Esophagus (tissue), 2 donors: ENCODE results near the gene PACSIN3. TPM values are rescaled to one million over a fixed set of nuclear protein-coding genes. Genes with fewer than 3 reads are reported as not detected.

Experiments
- H3K27ac ChIP-seq, 2 donors: one replicate each; pipeline ENCODE4 v1.5.1; 2013; ENCODE audit warnings: low read depth in 2 of 2, mild to moderate bottlenecking in 2 of 2, inconsistent platforms in 1 of 2, low read length in 1 of 2, moderate library complexity in 1 of 2
- H3K27me3 ChIP-seq, 2 donors: one replicate each; pipeline ENCODE4 v1.6.1; 2013; ENCODE audit warnings: low read length in 2 of 2, control low read depth in 1 of 2, mild to moderate bottlenecking in 1 of 2; ENCODE audit not compliant: insufficient read depth in 2 of 2, control insufficient read depth in 1 of 2
- H3K36me3 ChIP-seq, 2 donors: one replicate each; pipeline ENCODE4 v1.6.1; 2013; ENCODE audit warnings: low read length in 1 of 2; ENCODE audit not compliant: control insufficient read depth in 2 of 2, insufficient read depth in 2 of 2
- H3K4me1 ChIP-seq, 2 donors: one replicate each; pipeline ENCODE4 v1.6.1; 2013; ENCODE audit warnings: low read length in 1 of 2; ENCODE audit not compliant: control insufficient read depth in 2 of 2, insufficient read depth in 2 of 2
- H3K4me3 ChIP-seq, 2 donors: one replicate each; pipeline ENCODE4 v1.5.1; 2013; ENCODE audit warnings: low read length in 2 of 2, mild to moderate bottlenecking in 2 of 2, low read depth in 1 of 2, moderate library complexity in 1 of 2
- H3K9me3 ChIP-seq, 2 donors: one replicate each; pipeline ENCODE4 v1.6.1; 2013; ENCODE audit warnings: mild to moderate bottlenecking in 2 of 2, low read depth in 1 of 2, low read length in 1 of 2, moderate library complexity in 1 of 2; ENCODE audit not compliant: control insufficient read depth in 2 of 2, insufficient read depth in 1 of 2
- WGBS, 2 donors: extraction: QIAGEN DNeasy Blood & Tissue Kit; methylation state at CpG; one replicate each; pipeline ENCODE4 v1.1.7; 2013; 5-methylcytosine and 5-hydroxymethylcytosine counted together
- polyA plus RNA-seq, 2 donors: library from polyadenylated mRNA; stranded (reverse); fragments of 200-250 nt; gene quantifications; one replicate each; pipeline ENCODE4 v1.2.3, GENCODE V29; 2013
- donor health status: healthy with polysubstance abuse.
- donor health status: Bipolar disorder and iron deficiency.

The PACSIN3 gene
- polyA plus RNA-seq, 2 donors: 54.7 to 55.6 TPM

GRCh38 chr11:47171061-47171838 is 15.0 kb downstream of the PACSIN3 start:
- Histone ChIP-seq H3K27me3 (no peaks in the 10 kb centered on the region), H3K9me3 (no peaks in the 10 kb centered on the region), H3K36me3 (peaks cover 21 to 43% of the 10 kb centered on the region in 2 donors), H3K27ac (peak overlapping the region; percentile 75 to 79), H3K4me1 (peaks cover 9 to 17% of the 10 kb centered on the region in 2 donors), H3K4me3 (no peak overlapping the region)
- WGBS, 2 donors: 69% methylated on average over 16 of the region's 16 CpGs

GRCh38 chr11:47166368-47166767 is 19.9 kb downstream of the PACSIN3 start:
- Histone ChIP-seq H3K9me3 (no peaks in the 10 kb centered on the region), H3K4me1 (no peaks in the 10 kb centered on the region), H3K36me3 (peaks cover 29 to 63% of the 10 kb centered on the region in 2 donors), H3K27ac (no peak overlapping the region), H3K27me3 (no peaks in the 10 kb centered on the region), H3K4me3 (no peak overlapping the region)
- 88 to 90% methylated on average over 5 of the region's 5 CpGs for WGBS, 2 donors

- no peak overlapping the region for H3K4me3 ChIP-seq
- H3K27ac ChIP-seq: no peak overlapping the region
- H3K4me1 ChIP-seq: no peaks in the 10 kb centered on the region
- H3K27me3 ChIP-seq: no peaks in the 10 kb centered on the region
- 85 to 86% methylated on average over 16 of the region's 16 CpGs for WGBS, 2 donors
- peaks cover 29 to 59% of the 10 kb centered on the region in 2 donors for H3K36me3 ChIP-seq
- H3K9me3 ChIP-seq: no peaks in the 10 kb centered on the region
These were observed 20.9 kb downstream of the PACSIN3 start for GRCh38 chr11:47165253-47165840.

GRCh38 chr11:47164321-47164720 is 21.9 kb downstream of the PACSIN3 start:
- no peaks in the 10 kb centered on the region for H3K4me1 ChIP-seq
- no peaks in the 10 kb centered on the region for H3K9me3 ChIP-seq
- 57 to 69% methylated on average over 4 of the region's 4 CpGs for WGBS, 2 donors
- H3K36me3 ChIP-seq: peaks cover 29 to 53% of the 10 kb centered on the region in 2 donors
- H3K4me3 ChIP-seq: no peak overlapping the region
- no peaks in the 10 kb centered on the region for H3K27me3 ChIP-seq
- H3K27ac ChIP-seq: no peak overlapping the region

GRCh38 chr11:47163898-47164297 is 22.3 kb downstream of the PACSIN3 start:
- H3K36me3 ChIP-seq: peaks cover 29 to 53% of the 10 kb centered on the region in 2 donors
- 84 to 88% methylated on average over 15 of the region's 15 CpGs for WGBS, 2 donors

GRCh38 chr11:47163193-47163592 is 23.0 kb downstream of the PACSIN3 start:
- no peak overlapping the region for H3K4me3 ChIP-seq
- no peaks in the 10 kb centered on the region for H3K27me3 ChIP-seq
- H3K9me3 ChIP-seq: no peaks in the 10 kb centered on the region
- WGBS, 2 donors: 43 to 55% methylated on average over 3 of the region's 3 CpGs
- no peak overlapping the region for H3K27ac ChIP-seq
- H3K4me1 ChIP-seq: no peaks in the 10 kb centered on the region
- H3K36me3 ChIP-seq: peaks cover 28 to 50% of the 10 kb centered on the region in 2 donors

More at GRCh38 chr11:47163898-47164297, 22.3 kb downstream of the PACSIN3 start:
- H3K27me3 ChIP-seq: no peaks in the 10 kb centered on the region
- H3K4me3 ChIP-seq: no peak overlapping the region
- no peak overlapping the region for H3K27ac ChIP-seq
- no peaks in the 10 kb centered on the region for H3K4me1 ChIP-seq
- no peaks in the 10 kb centered on the region for H3K9me3 ChIP-seq

GRCh38 chr11:47162426-47162825 is 23.8 kb downstream of the PACSIN3 start:
- H3K27ac ChIP-seq: peak overlapping the region in 1 of 2 donors; percentile 18

GRCh38 chr11:47161890-47162289 is 24.3 kb downstream of the PACSIN3 start:
- Histone ChIP-seq H3K4me3 (no peak overlapping the region), H3K27ac (no peak overlapping the region), H3K4me1 (peaks cover 4 to 6% of the 10 kb centered on the region in 2 donors), H3K27me3 (no peaks in the 10 kb centered on the region), H3K9me3 (no peaks in the 10 kb centered on the region), H3K36me3 (peaks cover 23 to 39% of the 10 kb centered on the region in 2 donors)
- WGBS, 2 donors: 57 to 61% methylated on average over 9 of the region's 9 CpGs

More at GRCh38 chr11:47162426-47162825, 23.8 kb downstream of the PACSIN3 start:
- H3K4me1 ChIP-seq: peaks cover 2 to 4% of the 10 kb centered on the region in 2 donors
- 47 to 60% methylated on average over 5 of the region's 5 CpGs for WGBS, 2 donors
- H3K36me3 ChIP-seq: peaks cover 24 to 43% of the 10 kb centered on the region in 2 donors
- H3K9me3 ChIP-seq: no peaks in the 10 kb centered on the region
- no peaks in the 10 kb centered on the region for H3K27me3 ChIP-seq
- H3K4me3 ChIP-seq: no peak overlapping the region

- Histone ChIP-seq H3K9me3 (no peaks in the 10 kb centered on the region), H3K36me3 (peaks cover 17 to 34% of the 10 kb centered on the region in 2 donors), H3K4me1 (peaks cover 4 to 6% of the 10 kb centered on the region in 2 donors), H3K27ac (no peak overlapping the region), H3K27me3 (no peaks in the 10 kb centered on the region), H3K4me3 (no peak overlapping the region)
- WGBS, 2 donors: 47 to 53% methylated on average over 14 of the region's 14 CpGs
These were observed 24.9 kb downstream of the PACSIN3 start for GRCh38 chr11:47161134-47161854.
